ENCODE results near the gene CDC42BPB. TPM values are rescaled to one million over a fixed set of nuclear protein-coding genes. Genes with fewer than 3 reads are reported as not detected.

CDC42BPB gene
- total RNA-seq, 1 experiment from 2014 or later, result 84.4 TPM

- no peak for TF ChIP-seq POLR2AphosphoS5 (IDR thresholded peaks at IDR 0.05; ENCODE audit: low read depth, low read length)
- TF ChIP-seq REST (IDR thresholded peaks at IDR 0.05; ENCODE audit: insufficient read depth in 1 of 2, low read depth in 2 of 2, low read length in 1 of 2), result no peak
- no peak for TF ChIP-seq TCF7L2 (IDR thresholded peaks at IDR 0.05; ENCODE audit: low read depth, low read length)
- no peak for TF ChIP-seq SIN3A (IDR thresholded peaks at IDR 0.05; ENCODE audit: borderline replicate concordance, insufficient read depth, low read depth, low read length)
- TF ChIP-seq CTCF (IDR thresholded peaks at IDR 0.05), result no peak
- no peaks in the 10 kb centered on the region for H3K27me3 ChIP-seq (ENCODE audit: control insufficient read depth, insufficient read depth, low read length)
- in situ Hi-C loops (cut with HindIII; ENCODE audit: low pct_unique_long_range_greater_than_20kb, low sequenced_read_pairs) (no loop called here), intact Hi-C loops (cut with micrococcal nuclease; ENCODE audit: unreplicated experiment) (no loop called here)
- no peak overlapping the region for H3K27ac ChIP-seq (ENCODE audit: low read length)
- no peak overlapping the region for H3K4me3 ChIP-seq (ENCODE audit: low read depth in 2 of 2, low read length in 2 of 2)
- H3K9me3 ChIP-seq (ENCODE audit: control insufficient read depth, insufficient read depth, low read depth, low read length), result no peaks in the 10 kb centered on the region
- ATAC-seq (no peak), DNase-seq (ENCODE audit: low read depth, low spot score) (no peak)
- no peaks in the 10 kb centered on the region for H3K36me3 ChIP-seq (ENCODE audit: control insufficient read depth, insufficient read depth, low read length)
- ChIA-PET CTCF (no interaction called here), POLR2A (no interaction called here)
- no peaks in the 10 kb centered on the region for H3K4me1 ChIP-seq (ENCODE audit: control insufficient read depth, insufficient read depth, low read length)
- BruUV-seq (replicated peaks), result no TSS peak
Measured at GRCh38 chr14:102939329-102939728, 118.0 kb downstream of the CDC42BPB start.

- CTCF ChIA-PET, result no interaction called here
- no peaks in the 10 kb centered on the region for H3K36me3 ChIP-seq (ENCODE audit: control insufficient read depth, insufficient read depth, low read length)
- POLR2A ChIA-PET, result no interaction called here
- in situ Hi-C loops (cut with HindIII; ENCODE audit: low pct_unique_long_range_greater_than_20kb, low sequenced_read_pairs) (no loop called here), intact Hi-C loops (cut with micrococcal nuclease; ENCODE audit: unreplicated experiment) (no loop called here)
- BruUV-seq (replicated peaks), result no TSS peak
- no peaks in the 10 kb centered on the region for H3K4me1 ChIP-seq (ENCODE audit: control insufficient read depth, insufficient read depth, low read length)
- no peaks in the 10 kb centered on the region for H3K27me3 ChIP-seq (ENCODE audit: control insufficient read depth, insufficient read depth, low read length)
- no peak overlapping the region for H3K27ac ChIP-seq (ENCODE audit: low read length)
- no peaks in the 10 kb centered on the region for H3K9me3 ChIP-seq (ENCODE audit: control insufficient read depth, insufficient read depth, low read depth, low read length)
- TF ChIP-seq TCF7L2 (IDR thresholded peaks at IDR 0.05; ENCODE audit: low read depth, low read length) (no peak), POLR2AphosphoS5 (IDR thresholded peaks at IDR 0.05; ENCODE audit: low read depth, low read length) (no peak), SIN3A (IDR thresholded peaks at IDR 0.05; ENCODE audit: borderline replicate concordance, insufficient read depth, low read depth, low read length) (no peak), CTCF (IDR thresholded peaks at IDR 0.05) (no peak), REST (IDR thresholded peaks at IDR 0.05; ENCODE audit: insufficient read depth in 1 of 2, low read depth in 2 of 2, low read length in 1 of 2) (no peak)
- ATAC-seq (no peak), DNase-seq (ENCODE audit: low read depth, low spot score) (no peak)
- no peak overlapping the region for H3K4me3 ChIP-seq (ENCODE audit: low read depth in 2 of 2, low read length in 2 of 2)
Measured at GRCh38 chr14:102938191-102938590, 119.2 kb downstream of the CDC42BPB start.

Measured in Panc1 (cell line).